Measurements from ENCODE around the gene PCNX3. TPM values are rescaled to one million over a fixed set of nuclear protein-coding genes. Genes with fewer than 3 reads are reported as not detected.

PCNX3 gene
- total RNA-seq, 1 donor from 2014 or later, result 32.4 TPM

- Histone ChIP-seq H3K27ac (peak overlapping the region; percentile 58), H3K4me3 (peak overlapping the region; percentile 14), H3K9me3 (no peaks in the 10 kb centered on the region), H3K27me3 (ENCODE audit: low read depth) (no peaks in the 10 kb centered on the region), H3K4me1 (peaks cover 29% of the 10 kb centered on the region), H3K36me3 (peaks cover 55% of the 10 kb centered on the region)
- no peak for ATAC-seq
- TF ChIP-seq, protein P1, sequence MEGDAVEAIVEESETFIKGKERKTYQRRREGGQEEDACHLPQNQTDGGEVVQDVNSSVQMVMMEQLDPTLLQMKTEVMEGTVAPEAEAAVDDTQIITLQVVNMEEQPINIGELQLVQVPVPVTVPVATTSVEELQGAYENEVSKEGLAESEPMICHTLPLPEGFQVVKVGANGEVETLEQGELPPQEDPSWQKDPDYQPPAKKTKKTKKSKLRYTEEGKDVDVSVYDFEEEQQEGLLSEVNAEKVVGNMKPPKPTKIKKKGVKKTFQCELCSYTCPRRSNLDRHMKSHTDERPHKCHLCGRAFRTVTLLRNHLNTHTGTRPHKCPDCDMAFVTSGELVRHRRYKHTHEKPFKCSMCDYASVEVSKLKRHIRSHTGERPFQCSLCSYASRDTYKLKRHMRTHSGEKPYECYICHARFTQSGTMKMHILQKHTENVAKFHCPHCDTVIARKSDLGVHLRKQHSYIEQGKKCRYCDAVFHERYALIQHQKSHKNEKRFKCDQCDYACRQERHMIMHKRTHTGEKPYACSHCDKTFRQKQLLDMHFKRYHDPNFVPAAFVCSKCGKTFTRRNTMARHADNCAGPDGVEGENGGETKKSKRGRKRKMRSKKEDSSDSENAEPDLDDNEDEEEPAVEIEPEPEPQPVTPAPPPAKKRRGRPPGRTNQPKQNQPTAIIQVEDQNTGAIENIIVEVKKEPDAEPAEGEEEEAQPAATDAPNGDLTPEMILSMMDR (IDR thresholded peaks at IDR 0.05), result no peak
- no peak for DNase-seq
- intact Hi-C loops (cut with DNase I), result no loop called here
These were observed 22.6 kb upstream of the PCNX3 start for GRCh38 chr11:65592858-65593517.

DNA sequence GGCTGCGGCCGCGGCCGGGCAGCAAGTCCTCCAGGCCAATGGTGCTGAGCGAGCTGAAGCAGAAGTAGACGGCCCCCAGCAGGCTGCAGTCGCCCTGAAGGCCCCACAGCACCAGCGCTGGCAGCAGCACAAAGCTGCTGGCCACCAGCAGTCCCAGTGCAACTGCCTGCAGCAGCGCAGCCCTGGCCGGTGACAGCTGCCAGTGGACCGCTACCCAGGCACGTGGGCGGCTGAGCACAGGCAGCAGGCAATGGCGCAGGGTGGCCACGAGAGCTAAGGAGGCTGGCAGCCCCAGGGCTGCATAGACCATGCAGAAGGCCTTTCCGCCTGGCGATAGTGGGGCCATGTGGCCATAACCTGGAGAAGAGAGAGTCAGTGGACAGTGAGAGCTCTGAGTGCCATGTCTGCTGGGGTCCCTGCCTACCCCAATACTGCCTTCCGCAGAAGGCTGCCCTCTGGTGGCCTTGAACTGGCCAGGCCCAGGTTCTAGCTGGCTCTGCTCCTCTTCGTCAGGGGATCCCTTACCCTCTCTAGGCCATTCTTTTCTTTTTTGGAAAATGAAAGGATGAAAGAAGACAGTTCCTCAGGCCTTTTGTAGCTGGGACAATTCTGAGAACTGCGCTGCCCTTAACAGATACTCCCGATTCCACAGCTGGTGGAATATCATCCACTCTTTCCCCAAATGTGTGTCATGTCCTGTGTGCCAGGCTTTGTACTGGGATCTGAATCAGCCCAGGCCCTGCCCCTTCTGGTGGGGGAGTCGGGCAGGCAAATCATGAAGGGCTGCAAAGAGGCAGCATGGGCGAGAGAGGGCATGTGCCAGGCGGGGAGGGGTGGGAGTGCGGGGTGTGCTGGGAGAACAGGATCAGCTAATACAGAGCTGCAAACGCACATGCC lies 21.8 kb upstream of the PCNX3 start:
- DNase-seq (no peak), ATAC-seq (peak; percentile 25 to 40)
- Histone ChIP-seq H3K27ac (no peak overlapping the region), H3K9me3 (no peaks in the 10 kb centered on the region), H3K4me1 (peaks cover 21% of the 10 kb centered on the region), H3K36me3 (peaks cover 60% of the 10 kb centered on the region), H3K4me3 (no peak overlapping the region), H3K27me3 (ENCODE audit: low read depth) (no peaks in the 10 kb centered on the region)
- intact Hi-C loops (cut with DNase I), result no loop called here
- TF ChIP-seq, protein P1 (IDR thresholded peaks at IDR 0.05), result peak; percentile 62

- Histone ChIP-seq H3K9me3 (no peaks in the 10 kb centered on the region), H3K27ac (no peak overlapping the region), H3K4me3 (no peak overlapping the region), H3K4me1 (peaks cover 19% of the 10 kb centered on the region), H3K27me3 (ENCODE audit: low read depth) (no peaks in the 10 kb centered on the region), H3K36me3 (peaks cover 70% of the 10 kb centered on the region)
- TF ChIP-seq, protein P1 (IDR thresholded peaks at IDR 0.05), result no peak
- intact Hi-C loops (cut with DNase I), result no loop called here
- no peak for DNase-seq
- no peak for ATAC-seq
These were observed 20.4 kb upstream of the PCNX3 start for GRCh38 chr11:65595131-65595530.

DNA sequence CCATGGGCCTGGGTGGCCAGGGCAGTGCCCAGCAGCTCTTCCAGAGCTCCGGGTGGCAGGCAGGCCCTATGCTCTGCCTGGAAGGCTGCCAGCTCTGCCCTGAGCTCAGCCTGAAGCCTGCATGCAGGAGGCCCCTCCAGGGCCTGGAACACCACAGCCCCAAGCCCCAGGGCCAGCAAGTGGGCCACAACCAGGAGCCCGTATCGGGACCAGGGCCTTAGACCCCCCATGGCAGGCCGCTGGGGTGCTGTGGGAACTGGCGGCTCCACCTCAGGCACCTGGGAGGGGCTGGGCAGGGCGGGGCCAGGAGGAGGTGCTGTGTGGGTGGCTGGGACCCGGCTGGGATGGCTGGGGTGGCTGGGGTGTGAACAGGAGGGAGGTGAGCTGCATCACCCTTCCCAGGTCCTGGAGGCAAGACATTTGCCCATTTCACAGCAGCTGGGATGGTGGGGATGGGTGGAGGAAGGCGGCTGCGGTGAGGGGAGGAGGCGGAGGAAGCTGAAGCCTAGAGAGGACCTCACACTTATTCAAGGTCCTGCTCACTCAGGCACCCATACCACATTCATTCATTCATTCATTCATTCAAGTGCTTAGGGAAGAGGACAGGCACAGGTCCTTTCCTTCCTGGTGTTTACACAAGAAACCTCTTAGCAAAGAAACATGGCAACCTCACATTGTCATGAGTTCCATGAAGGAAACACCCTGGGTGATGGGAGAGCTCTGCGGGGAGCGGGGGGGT lies 19.9 kb upstream of the PCNX3 start, which contains the start of gene KCNK7:
Gene KCNK7 (minus strand): TSS at position 258 of the 739 bp plus-strand sequence. CDS start 28 bp downstream, at position 230.
- intact Hi-C loops (cut with DNase I), result no loop called here
- Histone ChIP-seq H3K9me3 (no peaks in the 10 kb centered on the region), H3K36me3 (peaks cover 70% of the 10 kb centered on the region), H3K4me3 (no peak within 1 kb of the TSS), H3K27me3 (ENCODE audit: low read depth) (no peaks in the 10 kb centered on the region), H3K27ac (no peak within 1 kb of the TSS), H3K4me1 (peaks cover 19% of the 10 kb centered on the region)
- ATAC-seq (no peak), DNase-seq (no peak)
- TF ChIP-seq, protein P1 (IDR thresholded peaks at IDR 0.05), result no peak

- H3K36me3 ChIP-seq, result peaks cover 69% of the 10 kb centered on the region
- no peaks in the 10 kb centered on the region for H3K9me3 ChIP-seq
- TF ChIP-seq, protein P1 (IDR thresholded peaks at IDR 0.05), result no peak
- intact Hi-C loops (cut with DNase I), result no loop called here
- peaks cover 19% of the 10 kb centered on the region for H3K4me1 ChIP-seq
- ATAC-seq (no peak), DNase-seq (no peak)
- no peak overlapping the region for H3K4me3 ChIP-seq
- no peaks in the 10 kb centered on the region for H3K27me3 ChIP-seq (ENCODE audit: low read depth)
- H3K27ac ChIP-seq, result no peak overlapping the region
These were observed 19.1 kb upstream of the PCNX3 start for GRCh38 chr11:65596520-65596919.
